ENCODE results near the gene ANKS1B. TPM values are rescaled to one million over a fixed set of nuclear protein-coding genes. Genes with fewer than 3 reads are reported as not detected.

The ANKS1B gene
- total and polyA plus RNA-seq, 4 experiments from 2014 or later: 0.28 to 0.55 TPM; not detected in 2

DNA sequence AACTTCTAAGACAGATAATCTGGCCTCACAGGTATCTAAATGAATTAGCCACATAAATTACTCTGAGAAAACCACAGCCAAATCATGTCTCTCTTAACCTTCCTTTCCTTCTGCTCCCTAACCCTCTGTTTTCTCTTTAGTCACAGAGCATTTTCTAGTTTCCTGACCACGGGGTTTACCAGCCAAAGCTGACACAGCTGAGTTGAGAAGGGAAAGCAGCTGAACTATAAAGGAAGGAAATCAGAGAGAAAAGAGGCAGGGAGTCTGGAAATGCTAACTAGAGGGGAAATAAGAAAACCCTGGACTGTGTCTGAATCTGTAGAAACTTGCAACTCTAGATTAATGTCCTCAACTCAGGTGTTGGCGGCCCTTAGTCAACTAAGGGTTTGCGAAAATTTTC is 24.4 kb downstream of the ANKS1B start:
- H3K27ac ChIP-seq (ENCODE audit: low read depth, low read length): no peak overlapping the region
- no peaks in the 10 kb centered on the region for H3K36me3 ChIP-seq (ENCODE audit: insufficient read depth, low read length)
- Mint-ChIP-seq H3K36me3 (no peaks in the 10 kb centered on the region), H3K4me1 (no peaks in the 10 kb centered on the region), H3K9me3 (peaks cover 0 to 3% (median 0%) of the 10 kb centered on the region in 8 donors), H3K4me3 (no peak overlapping the region), H3K27ac (no peak overlapping the region), H3K27me3 (peaks cover 0 to 1% of the 10 kb centered on the region in 2 donors)
- no peak overlapping the region for H3K4me3 ChIP-seq (ENCODE audit: low read length in 2 of 2)
- H3K4me1 ChIP-seq (ENCODE audit: insufficient read depth, low read length): no peaks in the 10 kb centered on the region
- intact Hi-C loops (cut with micrococcal nuclease): no loop called here
- DNase-seq: no peak
- no peaks in the 10 kb centered on the region for H3K9me3 ChIP-seq (ENCODE audit: control insufficient read depth in 1 of 2, low read length in 2 of 2)
- POLR2A ChIA-PET (ENCODE audit: partially characterized antibody): no interaction called here
- no peaks in the 10 kb centered on the region for H3K27me3 ChIP-seq (ENCODE audit: insufficient read depth, low read length)
- CTCF ChIA-PET (ENCODE audit: partially characterized antibody): no interaction called here

DNA sequence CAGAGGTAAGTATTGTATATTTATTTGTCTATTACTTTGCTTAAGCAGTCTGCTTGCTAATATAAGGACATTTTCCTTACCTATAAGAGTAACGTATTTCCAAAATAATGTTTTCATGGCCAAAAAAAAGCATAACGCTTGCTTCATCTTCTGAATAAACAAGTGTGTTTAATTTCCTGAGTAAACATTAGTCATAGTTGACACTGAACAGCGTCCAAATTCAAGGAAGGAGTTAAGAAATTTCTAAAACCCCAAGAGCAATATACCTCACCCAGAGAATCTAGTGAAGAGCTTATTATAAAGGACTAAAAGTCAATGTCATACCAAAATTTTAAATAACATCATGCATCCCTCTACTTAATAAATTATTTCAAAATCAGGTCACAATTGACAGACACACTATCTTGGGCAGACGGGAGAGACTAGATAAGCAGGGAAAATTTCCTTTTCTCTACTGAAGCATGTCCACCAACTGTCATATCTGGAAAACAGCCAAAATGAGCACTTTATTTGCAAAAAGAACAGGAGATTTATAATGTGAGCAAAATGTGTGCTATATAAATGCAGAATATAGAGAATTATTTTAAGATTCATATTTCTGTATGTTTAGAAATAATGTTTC is 25.1 kb downstream of the ANKS1B start:
- Histone ChIP-seq H3K36me3 (ENCODE audit: insufficient read depth, low read length) (no peaks in the 10 kb centered on the region), H3K9me3 (ENCODE audit: control insufficient read depth in 1 of 2, low read length in 2 of 2) (no peaks in the 10 kb centered on the region), H3K27ac (ENCODE audit: low read depth, low read length) (no peak overlapping the region), H3K4me3 (ENCODE audit: low read length in 2 of 2) (no peak overlapping the region), H3K27me3 (ENCODE audit: insufficient read depth, low read length) (no peaks in the 10 kb centered on the region), H3K4me1 (ENCODE audit: insufficient read depth, low read length) (no peaks in the 10 kb centered on the region)
- Mint-ChIP-seq H3K27me3 (peaks cover 0 to 1% of the 10 kb centered on the region in 2 donors), H3K36me3 (no peaks in the 10 kb centered on the region), H3K27ac (no peak overlapping the region), H3K9me3 (peaks cover 0 to 3% (median 0%) of the 10 kb centered on the region in 8 donors), H3K4me3 (no peak overlapping the region), H3K4me1 (no peaks in the 10 kb centered on the region)
- no peak for DNase-seq
- intact Hi-C loops (cut with micrococcal nuclease): no loop called here
- ChIA-PET CTCF (ENCODE audit: partially characterized antibody) (no interaction called here), POLR2A (ENCODE audit: partially characterized antibody) (no interaction called here)

DNA sequence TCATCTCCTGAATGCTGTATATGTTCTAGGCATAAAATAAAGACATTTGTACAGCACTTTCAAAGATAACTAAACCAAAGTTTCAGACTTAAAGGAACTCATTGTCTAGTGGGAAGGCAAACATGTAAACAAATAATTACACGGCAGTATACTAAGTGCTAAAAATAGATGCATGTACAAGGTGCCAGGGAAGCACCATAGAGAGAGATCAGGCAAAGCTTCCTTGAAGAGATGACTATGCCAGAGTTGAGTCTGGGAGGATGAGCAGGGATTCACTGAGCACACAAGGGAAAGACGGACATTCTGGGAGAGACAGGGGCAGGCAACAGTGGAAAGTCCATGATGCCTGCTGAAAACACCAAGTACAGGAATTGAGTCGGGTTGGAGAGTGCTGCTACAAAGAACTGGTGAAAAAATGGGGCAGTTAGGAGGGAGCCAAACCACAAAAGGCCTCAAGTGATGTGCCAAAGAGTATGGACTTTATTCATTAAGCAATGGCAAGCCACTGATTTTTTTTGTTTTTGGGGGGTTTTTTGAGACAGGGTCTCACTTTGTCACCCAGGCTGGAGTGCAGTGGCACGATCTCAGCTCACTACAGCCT is 26.8 kb downstream of the ANKS1B start:
- Mint-ChIP-seq H3K27ac (no peak overlapping the region), H3K9me3 (peaks cover 0 to 3% (median 0%) of the 10 kb centered on the region in 8 donors), H3K4me3 (no peak overlapping the region), H3K4me1 (no peaks in the 10 kb centered on the region), H3K36me3 (no peaks in the 10 kb centered on the region), H3K27me3 (peaks cover 0 to 3% of the 10 kb centered on the region in 2 donors)
- CTCF ChIA-PET (ENCODE audit: partially characterized antibody): no interaction called here
- intact Hi-C loops (cut with micrococcal nuclease): no loop called here
- Histone ChIP-seq H3K27me3 (ENCODE audit: insufficient read depth, low read length) (no peaks in the 10 kb centered on the region), H3K9me3 (ENCODE audit: control insufficient read depth in 1 of 2, low read length in 2 of 2) (no peaks in the 10 kb centered on the region), H3K27ac (ENCODE audit: low read depth, low read length) (no peak overlapping the region), H3K4me1 (ENCODE audit: insufficient read depth, low read length) (no peaks in the 10 kb centered on the region), H3K36me3 (ENCODE audit: insufficient read depth, low read length) (no peaks in the 10 kb centered on the region), H3K4me3 (ENCODE audit: low read length in 2 of 2) (no peak overlapping the region)
- no peak for DNase-seq
- POLR2A ChIA-PET (ENCODE audit: partially characterized antibody): no interaction called here

DNA sequence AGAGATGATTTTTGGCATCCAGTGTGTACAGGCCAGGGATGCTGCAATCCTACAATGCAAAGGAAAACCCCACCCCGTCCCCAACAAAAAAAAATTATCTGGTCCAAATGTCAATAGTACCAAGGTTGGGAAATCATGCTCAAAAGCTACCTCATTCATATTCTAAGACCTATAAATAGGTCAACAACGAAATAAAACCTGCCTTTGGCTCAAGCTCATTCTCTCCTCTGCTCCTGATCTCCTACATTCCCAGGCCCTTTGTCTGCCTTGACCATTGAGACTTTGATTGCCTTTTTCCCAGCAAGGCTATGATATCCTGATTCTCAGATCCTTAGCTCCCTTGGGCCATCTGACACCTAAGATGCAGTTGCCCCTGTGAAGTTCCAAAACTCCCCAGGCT is 30.0 kb downstream of the ANKS1B start:
- no peak overlapping the region for H3K27ac Mint-ChIP-seq
- DNase-seq: no peak
- H3K27me3 ChIP-seq (ENCODE audit: insufficient read depth, low read length): no peaks in the 10 kb centered on the region
- no peak overlapping the region for H3K27ac ChIP-seq (ENCODE audit: low read depth, low read length)
- H3K4me3 ChIP-seq (ENCODE audit: low read length in 2 of 2): no peak overlapping the region
- H3K9me3 ChIP-seq (ENCODE audit: control insufficient read depth in 1 of 2, low read length in 2 of 2): no peaks in the 10 kb centered on the region
- intact Hi-C loops (cut with micrococcal nuclease): no loop called here
- H3K27me3 Mint-ChIP-seq: peaks cover 0 to 3% of the 10 kb centered on the region in 2 donors
- H3K36me3 Mint-ChIP-seq: no peaks in the 10 kb centered on the region
- POLR2A ChIA-PET (ENCODE audit: partially characterized antibody): no interaction called here
- CTCF ChIA-PET (ENCODE audit: partially characterized antibody): no interaction called here
- peaks cover 0 to 4% (median 0%) of the 10 kb centered on the region in 8 donors for H3K9me3 Mint-ChIP-seq
- no peak overlapping the region for H3K4me3 Mint-ChIP-seq
- H3K4me1 Mint-ChIP-seq: no peaks in the 10 kb centered on the region
- H3K4me1 ChIP-seq (ENCODE audit: insufficient read depth, low read length): no peaks in the 10 kb centered on the region
- no peaks in the 10 kb centered on the region for H3K36me3 ChIP-seq (ENCODE audit: insufficient read depth, low read length)

DNA sequence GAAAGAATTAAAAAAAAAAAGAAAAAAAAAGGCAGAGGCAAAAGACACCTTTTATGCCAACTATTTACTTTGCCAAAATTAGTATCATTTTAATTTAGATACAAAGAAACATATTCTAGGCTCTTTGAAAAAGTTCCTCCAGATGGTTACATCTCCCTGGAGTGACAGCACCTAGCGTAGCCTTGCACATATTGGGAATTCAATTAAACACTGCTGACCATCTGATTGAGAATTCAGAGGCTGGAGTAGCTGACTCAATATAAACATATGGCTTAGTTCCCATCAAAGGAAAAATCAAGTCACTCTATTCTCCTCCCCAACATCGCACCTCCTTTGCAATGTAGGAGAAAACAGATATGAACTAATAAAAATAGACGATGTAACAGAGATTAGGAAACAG is 36.4 kb downstream of the ANKS1B start:
- POLR2A ChIA-PET (ENCODE audit: partially characterized antibody): no interaction called here

DNA sequence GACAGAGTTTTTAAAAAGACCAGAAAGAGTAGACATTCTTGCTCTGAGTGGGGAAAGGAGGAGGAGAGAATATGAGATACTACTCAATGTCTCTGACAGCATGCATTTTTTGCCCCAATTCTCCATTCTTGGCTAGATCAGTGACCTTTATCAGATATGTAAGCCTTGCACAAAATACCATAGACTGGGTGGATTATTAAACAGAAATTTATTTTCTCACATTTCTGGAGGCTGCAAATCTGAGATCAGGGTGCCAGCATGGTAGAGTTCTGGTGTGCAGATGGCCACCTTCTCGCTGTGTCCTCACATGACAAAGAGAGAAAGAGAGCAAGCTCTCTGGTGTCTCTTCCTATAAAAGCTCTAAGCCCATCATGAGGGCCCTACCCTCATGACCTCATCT is 38.6 kb downstream of the ANKS1B start:
- CTCF ChIA-PET (ENCODE audit: partially characterized antibody): no interaction called here
- Mint-ChIP-seq H3K36me3 (no peaks in the 10 kb centered on the region), H3K27me3 (peaks cover 1 to 2% of the 10 kb centered on the region in 2 donors), H3K27ac (no peak overlapping the region), H3K4me3 (no peak overlapping the region), H3K4me1 (no peaks in the 10 kb centered on the region), H3K9me3 (peaks cover 0 to 4% (median 3%) of the 10 kb centered on the region in 8 donors)
- POLR2A ChIA-PET (ENCODE audit: partially characterized antibody): no interaction called here
- no peaks in the 10 kb centered on the region for H3K36me3 ChIP-seq (ENCODE audit: insufficient read depth, low read length)
- no peak for DNase-seq
- intact Hi-C loops (cut with micrococcal nuclease): no loop called here
- no peaks in the 10 kb centered on the region for H3K9me3 ChIP-seq (ENCODE audit: control insufficient read depth in 1 of 2, low read length in 2 of 2)
- no peaks in the 10 kb centered on the region for H3K27me3 ChIP-seq (ENCODE audit: insufficient read depth, low read length)
- H3K27ac ChIP-seq (ENCODE audit: low read depth, low read length): no peak overlapping the region
- no peaks in the 10 kb centered on the region for H3K4me1 ChIP-seq (ENCODE audit: insufficient read depth, low read length)
- H3K4me3 ChIP-seq (ENCODE audit: low read length in 2 of 2): no peak overlapping the region

More for the DNA sequence above, 36.4 kb downstream of the ANKS1B start:
- no peak for DNase-seq
- Mint-ChIP-seq H3K9me3 (peaks cover 0 to 4% (median 3%) of the 10 kb centered on the region in 8 donors), H3K4me1 (no peaks in the 10 kb centered on the region), H3K4me3 (no peak overlapping the region), H3K27me3 (peaks cover 2 to 5% of the 10 kb centered on the region in 2 donors), H3K36me3 (no peaks in the 10 kb centered on the region), H3K27ac (no peak overlapping the region)
- Histone ChIP-seq H3K9me3 (ENCODE audit: control insufficient read depth in 1 of 2, low read length in 2 of 2) (no peaks in the 10 kb centered on the region), H3K36me3 (ENCODE audit: insufficient read depth, low read length) (no peaks in the 10 kb centered on the region), H3K4me1 (ENCODE audit: insufficient read depth, low read length) (no peaks in the 10 kb centered on the region), H3K27ac (ENCODE audit: low read depth, low read length) (no peak overlapping the region), H3K4me3 (ENCODE audit: low read length in 2 of 2) (no peak overlapping the region), H3K27me3 (ENCODE audit: insufficient read depth, low read length) (no peaks in the 10 kb centered on the region)
- intact Hi-C loops (cut with micrococcal nuclease): no loop called here
- CTCF ChIA-PET (ENCODE audit: partially characterized antibody): no interaction called here

DNA sequence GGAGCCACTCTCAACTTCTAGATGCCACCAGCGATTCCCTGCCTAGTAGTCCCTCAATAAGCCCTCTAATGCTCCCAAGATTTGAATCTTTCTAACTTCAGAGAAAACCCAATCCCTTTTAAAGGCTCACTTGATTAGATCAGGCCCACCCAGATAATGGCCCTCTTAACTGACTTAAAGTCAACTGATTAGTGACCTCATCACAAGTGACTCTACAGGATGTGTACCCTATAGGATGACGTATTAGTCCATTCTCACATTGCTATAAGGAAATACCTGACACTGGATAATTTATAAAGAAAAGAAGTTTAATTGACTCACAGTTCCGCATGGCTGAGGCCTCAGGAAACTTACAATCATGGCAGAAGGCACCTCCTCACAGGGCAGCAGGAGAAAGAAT is 49.1 kb downstream of the ANKS1B start:
- Mint-ChIP-seq H3K27me3 (peaks cover 0 to 4% of the 10 kb centered on the region in 2 donors), H3K9me3 (peaks cover 0 to 2% (median 0%) of the 10 kb centered on the region in 8 donors), H3K36me3 (no peaks in the 10 kb centered on the region), H3K4me1 (no peaks in the 10 kb centered on the region), H3K4me3 (no peak overlapping the region), H3K27ac (no peak overlapping the region)
- H3K27ac ChIP-seq (ENCODE audit: low read depth, low read length): no peak overlapping the region
- intact Hi-C loops (cut with micrococcal nuclease): no loop called here
- ChIA-PET CTCF (ENCODE audit: partially characterized antibody) (no interaction called here), POLR2A (ENCODE audit: partially characterized antibody) (no interaction called here)
- no peaks in the 10 kb centered on the region for H3K36me3 ChIP-seq (ENCODE audit: insufficient read depth, low read length)
- DNase-seq: no peak
- H3K4me3 ChIP-seq (ENCODE audit: low read length in 2 of 2): no peak overlapping the region
- H3K9me3 ChIP-seq (ENCODE audit: control insufficient read depth in 1 of 2, low read length in 2 of 2): no peaks in the 10 kb centered on the region
- no peaks in the 10 kb centered on the region for H3K27me3 ChIP-seq (ENCODE audit: insufficient read depth, low read length)
- H3K4me1 ChIP-seq (ENCODE audit: insufficient read depth, low read length): no peaks in the 10 kb centered on the region

Data from CD4-positive, alpha-beta memory T cell (primary cell).